NCI-H526 (cell line): ENCODE measurements around the gene MBP.

Source experiments
- DNase-seq, 2 experiments: peaks; one replicate each; lab custom pipeline; 2025; lab: John Stamatoyannopoulos, UW

Gene MBP

GRCh38 chr18:76988031-76988826, 144.4 kb downstream of the MBP start:
- DNase-seq: no peak

DNA sequence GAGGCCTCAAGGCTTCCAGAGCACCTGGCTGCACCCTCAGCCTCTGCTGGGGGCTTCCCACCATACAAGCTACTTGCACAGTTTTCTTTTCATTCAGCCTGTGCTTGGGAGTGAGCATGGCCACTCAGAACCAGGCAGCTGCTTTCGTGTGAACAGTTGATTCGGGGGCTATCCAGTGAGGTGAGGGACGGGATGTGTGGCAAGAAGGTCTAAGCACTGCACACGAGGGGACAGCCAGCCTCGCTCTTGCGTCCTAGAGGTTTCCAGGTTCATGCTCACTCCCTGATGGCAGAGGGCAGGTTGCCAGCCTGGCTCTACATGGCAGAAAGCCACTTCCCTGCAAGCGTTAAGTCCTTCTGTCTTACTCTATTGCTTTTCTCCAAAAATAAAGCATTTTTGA, 146.2 kb downstream of the MBP start:
- no peak for DNase-seq

DNA sequence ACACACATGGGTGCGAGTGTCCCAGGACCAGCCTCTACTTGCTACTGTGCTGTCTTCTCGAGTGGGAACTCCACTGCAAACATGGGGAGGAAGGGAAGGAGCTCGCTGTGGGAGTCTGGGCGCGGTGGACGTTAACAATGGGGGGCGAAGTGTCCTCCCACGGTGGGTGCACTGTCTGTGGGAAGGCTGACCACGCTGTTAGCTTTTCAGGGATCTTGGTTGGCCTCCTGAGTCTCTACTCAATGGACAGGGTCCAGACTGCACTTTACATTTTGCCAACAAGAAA, 146.7 kb downstream of the MBP start:
- no peak for DNase-seq

DNA sequence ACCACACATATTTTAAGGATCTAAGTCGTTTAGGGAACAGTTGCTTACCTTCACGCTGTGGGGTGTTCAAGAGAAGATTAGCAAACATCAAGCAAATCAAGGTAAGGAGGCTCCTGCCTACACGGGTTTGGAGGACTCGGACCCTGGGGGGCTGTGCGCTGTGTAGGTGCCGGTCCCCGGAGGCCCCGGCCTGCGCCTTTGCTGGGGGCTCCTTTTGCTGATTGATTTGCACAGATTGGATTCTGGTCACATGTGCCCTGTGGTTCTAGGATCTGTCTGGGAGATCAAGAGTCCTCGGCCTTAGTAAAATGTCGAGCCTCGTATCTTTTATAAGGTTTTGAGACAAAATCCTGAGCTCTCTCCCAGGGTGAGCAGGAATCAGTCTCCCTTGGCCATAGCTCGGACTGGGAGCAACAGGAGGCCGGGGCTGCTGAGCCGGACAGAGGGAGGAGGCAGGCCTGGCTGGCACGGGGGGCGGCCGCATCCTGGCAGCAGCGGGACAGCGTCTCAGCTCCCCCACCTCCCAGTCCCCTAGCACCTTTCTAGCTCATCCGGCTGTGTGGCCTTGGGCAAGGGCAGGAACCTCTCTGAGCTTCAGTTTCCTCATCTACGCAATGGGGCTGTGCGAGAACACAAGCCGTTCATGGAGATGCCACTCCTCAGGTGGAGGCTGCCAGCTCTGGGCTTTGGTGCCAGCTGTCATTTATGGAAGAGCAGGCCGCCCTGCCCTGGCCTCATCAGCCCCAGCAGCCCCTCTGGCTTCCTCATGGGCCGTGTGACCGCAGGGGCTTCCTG, 147.2 kb downstream of the MBP start:
- no peak for DNase-seq

DNA sequence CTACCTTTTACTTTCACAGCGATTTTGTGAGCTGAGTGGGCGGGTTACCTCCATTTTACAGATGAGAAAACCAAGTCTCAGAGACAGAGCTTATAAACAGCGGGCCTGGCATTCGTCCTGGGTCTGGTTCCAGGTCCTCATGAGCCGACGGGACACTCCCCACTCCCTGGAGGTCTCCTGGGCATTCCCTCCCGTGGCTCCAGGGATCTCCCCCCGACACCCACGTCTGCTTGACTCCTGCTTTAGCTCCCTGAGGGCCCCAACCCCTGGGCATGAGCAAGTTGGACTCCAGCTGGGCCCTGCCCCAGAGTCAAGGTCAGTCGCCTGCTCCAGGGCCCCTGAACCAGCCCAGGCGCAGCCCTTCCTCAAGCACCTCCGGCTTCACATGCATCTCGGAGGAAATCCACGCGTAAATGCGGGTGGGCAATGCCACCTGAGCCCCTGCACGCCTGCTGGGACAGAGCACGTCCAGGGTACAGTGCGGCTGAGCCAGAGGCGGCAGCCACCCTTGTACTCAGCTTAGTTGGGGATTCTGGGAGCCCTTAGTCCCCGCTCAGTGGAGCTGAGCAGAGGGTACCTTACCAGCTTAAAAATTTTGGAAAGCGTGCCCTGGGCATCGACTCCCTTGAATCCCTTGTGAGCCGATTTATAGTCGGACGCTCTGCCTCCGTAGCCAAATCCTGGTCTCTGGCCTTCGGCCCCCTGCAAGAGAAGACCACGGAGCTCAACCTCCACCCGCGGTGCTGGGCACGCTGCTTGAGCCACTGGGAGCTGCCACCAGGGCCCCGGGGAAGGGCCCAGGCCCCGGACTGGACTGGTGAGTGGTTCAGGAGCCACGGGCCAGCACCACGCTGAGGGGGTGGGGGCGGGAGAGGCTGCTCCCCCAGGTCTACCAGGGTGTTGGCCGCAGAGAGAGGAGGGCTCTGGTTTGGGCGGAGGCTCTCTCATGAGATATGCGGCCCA, 148.1 kb downstream of the MBP start:
- no peak for DNase-seq

DNA sequence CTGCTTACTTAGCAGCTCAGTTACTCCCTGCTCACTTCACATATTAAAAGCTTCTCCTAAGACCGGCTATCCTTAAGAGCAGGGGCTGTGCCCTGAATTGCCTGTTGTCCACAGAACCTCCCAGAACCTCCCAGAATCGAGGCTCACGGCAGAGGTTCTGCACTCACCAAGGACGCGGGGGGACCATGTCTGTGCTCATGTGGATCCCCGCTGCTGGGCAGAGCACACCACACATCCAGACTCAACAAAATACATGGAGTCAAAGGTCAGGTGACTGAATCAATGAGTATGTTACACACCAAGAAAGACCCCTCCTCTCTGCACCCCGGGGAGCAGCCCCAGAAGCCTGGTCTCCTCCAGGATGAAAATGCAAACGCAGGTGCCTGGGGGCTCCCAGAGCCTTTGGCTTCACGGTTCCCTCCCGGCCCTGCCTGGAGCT, 149.0 kb downstream of the MBP start:
- no peak for DNase-seq

GRCh38 chr18:76982841-76983583, 149.6 kb downstream of the MBP start:
- peak; percentile 32 to 87 for DNase-seq

DNA sequence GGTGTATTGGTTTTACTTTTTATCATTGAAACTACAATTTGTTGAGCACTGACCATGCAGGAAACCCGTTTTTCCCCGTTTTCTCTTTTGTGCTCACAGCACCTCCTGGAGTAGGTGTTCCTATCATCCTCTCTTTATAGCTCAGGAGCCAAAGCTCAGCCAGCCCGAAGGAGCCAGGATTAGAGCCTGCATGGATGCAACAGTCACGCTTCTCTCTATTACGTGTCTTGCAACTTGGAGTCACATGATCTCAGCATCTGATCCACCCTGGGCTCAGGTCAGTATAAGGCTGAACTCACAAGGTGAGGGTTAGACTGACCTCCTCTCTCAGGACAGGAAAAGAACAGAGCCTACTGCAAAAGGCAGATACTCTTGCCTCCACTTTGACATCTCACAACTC, 150.5 kb downstream of the MBP start:
- DNase-seq: no peak

DNA sequence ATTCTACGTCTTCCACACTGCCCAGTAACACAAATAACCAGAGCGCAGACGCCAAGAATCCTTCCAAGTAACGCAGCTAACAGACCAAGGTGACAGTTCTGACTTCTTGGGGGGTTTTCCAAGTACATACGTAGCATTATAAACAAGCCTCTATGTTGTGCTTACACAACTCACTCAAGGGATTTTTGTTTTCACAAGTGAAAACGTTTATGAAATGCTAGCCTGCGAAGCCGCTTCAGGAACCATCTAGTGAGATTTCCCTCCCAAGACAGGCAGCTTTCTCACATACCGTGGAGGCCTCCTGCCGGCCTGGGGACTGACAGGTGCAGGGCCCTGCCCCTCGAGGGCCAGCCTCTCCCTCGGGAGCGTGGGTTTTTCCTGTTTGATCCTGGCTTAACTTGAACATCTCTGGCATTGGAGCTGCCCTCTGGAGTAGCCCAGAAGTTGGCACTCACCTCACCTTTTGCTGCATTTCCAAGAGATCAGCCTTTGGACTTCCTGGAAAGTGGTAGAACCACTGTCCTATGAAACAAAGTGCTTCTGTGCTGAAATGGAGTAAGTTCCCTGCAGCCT, 151.1 kb downstream of the MBP start:
- DNase-seq: peak in 1 of 2 experiments; percentile 20

DNA sequence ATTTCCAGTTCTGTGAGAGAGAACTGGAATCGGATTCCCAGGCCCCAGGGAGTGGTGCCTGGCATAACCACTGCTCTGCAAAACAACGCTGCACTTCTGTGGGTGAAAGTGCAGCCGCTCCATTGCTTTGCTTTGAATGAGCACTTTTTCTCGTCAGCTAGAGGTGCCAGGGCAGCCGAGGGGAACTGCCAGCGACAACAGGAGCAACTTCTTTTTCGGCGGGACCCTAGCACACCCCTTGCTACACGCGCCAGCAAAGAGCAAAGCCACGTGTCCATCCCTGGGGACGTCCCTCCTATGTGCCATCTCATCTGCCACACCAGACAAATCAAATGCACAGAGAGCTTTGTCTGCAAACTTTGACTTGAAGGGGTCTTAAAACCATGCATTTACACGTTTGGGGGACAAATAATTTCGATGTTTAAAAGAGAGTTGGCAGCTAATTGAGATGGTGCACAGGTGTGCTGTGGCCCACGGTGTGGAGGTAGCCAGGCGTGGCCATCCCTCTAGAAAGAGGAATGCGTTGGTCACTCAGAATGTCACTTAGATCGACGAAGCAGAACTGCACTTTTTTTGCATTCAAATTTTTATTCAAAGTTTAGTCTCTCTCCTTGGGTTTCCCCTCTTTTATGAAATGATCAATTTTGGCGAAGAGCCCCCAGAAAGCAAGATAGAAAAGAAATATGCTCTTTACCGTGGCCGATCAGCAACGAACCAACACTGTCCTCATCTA, 151.8 kb downstream of the MBP start:
- DNase-seq: no peak

GRCh38 chr18:76979906-76980305, 152.7 kb downstream of the MBP start:
- DNase-seq: no peak

DNA sequence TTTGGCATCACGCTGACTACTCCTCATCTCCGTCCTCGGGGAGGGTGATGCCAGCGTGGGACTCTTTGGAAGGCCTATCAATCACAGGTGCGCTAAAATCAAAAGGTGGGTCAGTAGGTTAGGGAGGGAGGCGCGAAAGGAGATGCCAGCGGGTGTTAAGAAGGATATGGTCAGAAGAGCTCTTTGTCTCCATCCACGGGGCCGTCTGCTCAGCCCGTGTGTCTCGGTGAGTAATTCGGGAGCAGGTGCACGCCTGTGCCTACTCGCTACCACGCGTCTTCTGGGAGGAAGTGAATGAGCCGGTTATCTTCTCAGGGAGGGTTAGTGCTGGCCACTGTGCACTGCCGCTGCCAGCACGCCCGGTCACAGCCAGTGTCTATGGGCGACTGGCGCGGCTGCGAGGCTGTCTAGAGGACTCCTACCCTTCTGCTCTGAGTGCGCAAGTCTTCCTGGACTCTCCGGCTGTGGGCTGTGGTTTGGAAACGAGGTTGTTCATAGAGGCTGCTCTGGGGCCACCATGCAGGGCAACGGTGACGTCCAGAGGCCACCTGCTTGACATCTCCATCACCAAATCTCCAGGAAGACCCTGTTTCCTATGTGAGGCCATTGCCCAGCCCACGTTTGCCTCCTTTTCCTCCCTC, 153.4 kb downstream of the MBP start:
- no peak for DNase-seq

GRCh38 chr18:76978616-76979015, 154.0 kb downstream of the MBP start:
- peak; percentile 72 to 76 for DNase-seq

- peak; percentile 65 to 78 for DNase-seq
Measured at GRCh38 chr18:76977684-76978232, 154.8 kb downstream of the MBP start.

GRCh38 chr18:76977108-76977621, 155.4 kb downstream of the MBP start:
- DNase-seq: peak; percentile 4 to 57

GRCh38 chr18:76975577-76976110, 156.9 kb downstream of the MBP start:
- DNase-seq: no peak

DNA sequence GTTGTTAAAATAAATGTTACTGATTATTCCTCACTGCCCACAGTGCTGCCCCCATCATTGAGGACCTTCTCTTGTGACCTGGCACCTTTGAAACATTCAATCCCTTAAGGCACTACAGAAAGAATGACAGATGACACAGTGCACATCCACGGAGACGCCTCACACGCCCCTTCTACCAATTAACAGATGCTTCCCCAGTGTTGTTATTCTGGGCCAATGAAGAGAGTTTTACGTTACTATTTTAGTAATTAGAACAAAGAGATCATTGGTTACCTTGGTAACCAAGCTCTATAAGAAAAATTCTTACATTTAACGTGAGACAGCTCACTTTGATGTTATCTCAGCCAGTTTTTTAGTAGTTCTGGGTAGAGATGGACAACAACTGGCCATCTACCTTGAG, 158.2 kb downstream of the MBP start:
- no peak for DNase-seq

DNA sequence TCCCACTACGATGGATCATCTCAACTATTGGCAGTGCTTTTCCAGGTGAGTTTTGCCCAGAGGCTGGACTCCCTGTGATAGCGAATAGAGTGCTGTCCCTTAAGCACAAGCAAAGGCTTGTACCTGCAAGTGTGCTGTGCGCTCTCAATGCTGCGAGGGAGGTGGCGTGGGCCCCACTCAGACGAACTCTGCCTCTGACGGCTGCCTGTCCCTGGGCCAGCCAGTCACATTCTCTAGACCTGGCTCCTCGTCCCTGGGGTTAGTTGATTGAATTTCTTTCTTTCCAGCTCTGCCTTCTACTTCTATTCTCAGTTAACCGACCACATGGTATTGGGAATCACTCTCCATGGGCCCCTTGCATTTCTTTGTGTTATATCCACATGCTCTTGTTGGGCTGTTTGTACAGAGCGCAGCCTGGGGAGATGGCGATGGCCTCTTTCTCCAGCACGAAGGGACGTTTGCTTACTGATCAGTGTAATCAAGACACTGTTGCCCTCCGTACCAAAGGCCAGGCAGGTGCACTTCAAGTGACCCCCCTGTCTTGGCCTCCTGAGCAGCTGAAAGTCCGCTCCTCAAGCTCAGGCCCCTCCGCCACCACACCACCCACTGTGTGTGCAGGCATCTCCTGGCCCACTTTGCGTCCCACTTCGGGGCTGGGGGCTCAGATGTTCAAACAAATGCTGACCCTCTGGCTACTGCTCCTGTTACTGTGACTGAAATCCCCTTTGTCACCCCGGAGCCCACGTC, 158.9 kb downstream of the MBP start:
- DNase-seq: no peak
